ENCODE data around the gene TIGD3.

DNA sequence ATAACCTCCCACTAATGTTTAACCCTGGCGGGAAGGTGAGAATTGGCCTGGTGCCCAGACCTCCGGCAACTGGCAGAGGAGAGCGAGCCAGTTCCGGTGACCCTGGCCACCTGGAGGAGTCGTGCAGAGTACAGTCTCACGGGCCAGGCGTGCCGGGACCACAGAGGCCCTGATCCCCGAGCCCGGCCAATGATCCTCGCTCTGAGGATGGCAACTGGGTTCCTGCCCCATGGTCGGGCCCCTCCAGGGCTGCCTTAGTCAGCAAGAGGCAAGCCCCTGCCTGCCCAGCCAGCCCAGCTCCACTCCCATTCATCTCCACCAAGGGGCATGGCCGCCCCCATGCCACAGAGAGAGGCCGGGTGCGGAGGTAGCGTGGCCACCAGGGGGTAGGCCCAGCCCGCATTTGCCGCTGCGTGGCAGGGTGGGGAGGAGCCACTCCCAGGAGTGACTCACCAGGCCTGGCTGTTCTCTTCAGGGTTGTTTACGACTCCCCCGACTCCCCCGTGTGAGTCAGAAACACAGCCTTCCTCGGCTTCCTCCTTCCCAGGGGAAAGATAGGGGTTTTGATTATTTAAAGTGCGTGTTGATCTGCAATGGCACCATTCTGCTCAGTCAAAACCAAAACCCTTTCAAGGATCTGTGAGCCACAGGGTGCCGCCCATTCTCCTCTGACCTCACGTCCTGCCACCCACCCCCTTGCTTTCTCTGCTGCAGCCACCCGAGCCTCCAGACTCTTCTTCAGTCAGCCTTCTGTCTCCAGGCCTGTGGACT lies 27.7 kb downstream of the TIGD3 start, which contains the start of gene SLC25A45:
- TF ChIP-seq, protein P1, sequence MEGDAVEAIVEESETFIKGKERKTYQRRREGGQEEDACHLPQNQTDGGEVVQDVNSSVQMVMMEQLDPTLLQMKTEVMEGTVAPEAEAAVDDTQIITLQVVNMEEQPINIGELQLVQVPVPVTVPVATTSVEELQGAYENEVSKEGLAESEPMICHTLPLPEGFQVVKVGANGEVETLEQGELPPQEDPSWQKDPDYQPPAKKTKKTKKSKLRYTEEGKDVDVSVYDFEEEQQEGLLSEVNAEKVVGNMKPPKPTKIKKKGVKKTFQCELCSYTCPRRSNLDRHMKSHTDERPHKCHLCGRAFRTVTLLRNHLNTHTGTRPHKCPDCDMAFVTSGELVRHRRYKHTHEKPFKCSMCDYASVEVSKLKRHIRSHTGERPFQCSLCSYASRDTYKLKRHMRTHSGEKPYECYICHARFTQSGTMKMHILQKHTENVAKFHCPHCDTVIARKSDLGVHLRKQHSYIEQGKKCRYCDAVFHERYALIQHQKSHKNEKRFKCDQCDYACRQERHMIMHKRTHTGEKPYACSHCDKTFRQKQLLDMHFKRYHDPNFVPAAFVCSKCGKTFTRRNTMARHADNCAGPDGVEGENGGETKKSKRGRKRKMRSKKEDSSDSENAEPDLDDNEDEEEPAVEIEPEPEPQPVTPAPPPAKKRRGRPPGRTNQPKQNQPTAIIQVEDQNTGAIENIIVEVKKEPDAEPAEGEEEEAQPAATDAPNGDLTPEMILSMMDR (IDR thresholded peaks at IDR 0.05) = peak; percentile 74
- TF ChIP-seq ZFX (IDR thresholded peaks at IDR 0.05; ENCODE audit: borderline replicate concordance) = no peak

All from 22Rv1 (cell line).